8988T (cell line): ENCODE measurements around the gene RBFA.
"Not testable (repeated sequence)": the region's sequence is repeated elsewhere in the genome, so short reads cannot be mapped to it uniquely, and the experiment has no call there.

Source experiments
- DNase-seq: peaks from one replicate; pipeline ENCODE4 v3.0.0; 2011

RBFA gene, protein sequence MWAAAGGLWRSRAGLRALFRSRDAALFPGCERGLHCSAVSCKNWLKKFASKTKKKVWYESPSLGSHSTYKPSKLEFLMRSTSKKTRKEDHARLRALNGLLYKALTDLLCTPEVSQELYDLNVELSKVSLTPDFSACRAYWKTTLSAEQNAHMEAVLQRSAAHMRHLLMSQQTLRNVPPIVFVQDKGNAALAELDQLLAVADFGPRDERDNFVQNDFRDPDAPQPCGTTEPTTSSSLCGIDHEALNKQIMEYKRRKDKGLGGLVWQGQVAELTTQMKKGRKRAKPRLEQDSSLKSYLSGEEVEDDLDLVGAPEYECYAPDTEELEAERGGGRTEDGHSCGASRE

GRCh38 chr18:80034068-80034851, at the start of gene RBFA:
Gene RBFA, plus strand, starts transcription at chr18:80034434. Its CDS starts 62 bp downstream, at chr18:80034496.
- DNase-seq, result peak; percentile 57

GRCh38 chr18:79985172-79985571, 49.1 kb upstream of the RBFA start:
- DNase-seq, result no peak

DNA sequence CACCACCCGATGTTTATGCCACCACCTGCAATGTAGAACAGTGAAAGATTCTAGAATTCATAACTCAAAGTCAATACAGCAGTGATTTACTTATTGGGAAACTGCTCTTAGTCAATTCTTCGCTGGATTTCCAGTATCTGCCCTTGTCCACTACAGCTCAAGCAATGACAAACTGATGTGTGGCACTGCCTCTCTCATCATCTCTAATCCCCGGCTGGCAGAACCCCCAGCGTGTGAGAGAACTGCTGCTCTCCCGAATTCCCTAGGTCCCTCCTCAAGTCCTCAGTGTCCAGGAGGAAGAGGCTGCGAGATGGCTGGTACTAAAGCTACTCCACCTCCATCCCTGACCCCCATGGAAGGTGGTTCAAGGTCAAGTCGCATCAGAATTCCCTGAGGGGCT, 47.5 kb upstream of the RBFA start:
- no peak for DNase-seq

DNA sequence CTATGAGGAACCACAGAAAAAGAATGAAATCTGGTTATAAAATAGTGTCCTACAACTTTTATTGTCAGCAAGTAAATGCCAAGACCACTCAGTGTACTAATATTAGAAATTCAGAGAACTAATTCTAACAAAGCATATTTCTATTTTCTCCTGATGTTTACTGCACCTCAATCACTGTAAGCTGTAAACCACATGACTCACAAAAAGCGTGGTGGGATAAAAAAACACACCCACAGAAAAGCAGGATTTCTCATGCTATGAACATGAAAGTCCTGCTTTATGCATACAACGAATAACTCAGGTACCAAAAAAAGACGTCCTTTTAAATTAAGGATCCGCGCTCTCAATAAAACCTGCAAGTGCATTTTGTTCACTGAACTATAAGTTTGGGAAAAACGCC, 46.7 kb upstream of the RBFA start:
- no peak for DNase-seq

DNA sequence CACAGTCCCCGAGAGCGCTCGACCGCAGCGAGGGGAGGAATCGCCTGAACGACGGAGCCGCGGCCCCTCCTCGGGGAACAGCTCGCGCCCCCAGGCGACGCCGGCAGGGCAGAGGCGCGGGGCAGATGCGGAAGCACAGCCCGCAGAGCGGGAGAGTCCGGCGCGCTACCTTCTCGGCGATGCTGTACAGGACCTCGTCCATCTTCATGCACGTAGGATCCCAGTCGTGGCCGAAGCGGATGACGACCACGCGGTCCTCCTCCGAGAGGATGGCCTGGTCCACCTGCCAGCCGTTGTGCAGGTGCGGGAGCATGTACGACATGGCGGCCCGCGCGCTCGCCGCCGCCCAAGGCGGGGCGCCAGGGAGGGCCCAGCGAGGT, 46.2 kb upstream of the RBFA start:
- no peak for DNase-seq

- no peak for DNase-seq
Measured at GRCh38 chr18:79988451-79989194, 45.6 kb upstream of the RBFA start, which contains the start of gene TXNL4A. Gene TXNL4A, minus strand, starts transcription at chr18:79988563. Its CDS starts 171 bp downstream, at chr18:79988392.

- DNase-seq, result no peak
Measured at GRCh38 chr18:79989195-79989497, 45.1 kb upstream of the RBFA start.

DNA sequence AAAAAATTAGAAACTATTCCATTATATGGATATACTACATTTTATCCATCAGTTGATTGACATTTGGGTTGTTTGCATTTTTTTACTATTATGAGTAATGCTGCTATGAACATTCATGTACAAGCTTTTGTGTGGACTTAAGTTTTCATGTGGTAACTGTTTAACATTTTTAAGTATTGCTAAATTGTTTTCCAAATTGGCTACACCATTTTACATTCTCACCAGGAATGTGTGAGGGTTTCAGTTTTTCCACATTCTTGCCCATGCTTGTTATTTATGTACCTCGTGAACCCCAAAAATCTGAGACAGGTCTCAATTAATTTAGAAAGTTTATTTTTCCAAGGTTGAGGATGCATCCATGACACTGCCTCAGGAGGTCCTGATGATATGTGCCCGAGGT, 42.7 kb upstream of the RBFA start:
- DNase-seq, result no peak

DNA sequence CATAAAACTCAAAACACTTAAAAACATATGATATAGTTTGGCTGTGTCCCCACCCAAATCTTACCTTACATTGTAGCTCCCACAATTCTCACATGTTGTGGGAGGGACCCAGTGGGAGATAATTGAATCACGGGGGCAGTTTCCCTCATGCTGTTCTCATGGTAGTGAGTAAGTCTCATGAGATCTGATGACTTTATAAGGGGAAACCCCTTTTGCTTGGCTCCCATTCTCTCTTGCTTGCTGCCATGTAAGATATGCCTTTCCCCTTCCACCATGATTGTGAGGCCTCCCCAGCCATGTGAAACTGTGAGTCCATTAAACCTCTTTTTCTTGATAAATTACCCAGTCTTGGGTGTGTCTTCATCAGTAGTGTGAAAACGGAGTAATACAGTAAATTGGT, 34.5 kb upstream of the RBFA start:
- DNase-seq, result not testable (repeated sequence)

DNA sequence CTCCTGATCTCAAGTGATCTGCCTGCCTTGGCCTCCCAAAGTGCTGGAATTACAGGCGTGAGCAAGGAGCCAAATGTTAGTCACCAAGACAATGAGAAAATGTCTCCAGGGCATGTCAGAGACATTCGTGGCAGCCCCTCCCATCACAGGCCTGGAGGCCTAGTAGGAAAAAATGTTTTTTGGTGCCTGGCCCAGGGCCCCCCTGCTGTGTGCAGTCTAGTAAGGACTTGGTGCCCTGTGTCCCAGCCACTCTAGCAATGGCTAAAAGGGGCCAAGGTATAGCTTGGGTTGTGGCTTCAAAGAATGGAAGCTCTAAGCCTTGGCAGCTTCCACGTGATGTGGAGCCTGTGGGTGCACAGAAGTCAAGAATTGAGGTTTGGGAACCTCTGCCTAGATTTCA, 33.4 kb upstream of the RBFA start:
- no peak for DNase-seq

GRCh38 chr18:80002468-80002867, 31.8 kb upstream of the RBFA start:
- DNase-seq, result no peak

- no peak for DNase-seq
Measured at GRCh38 chr18:80004600-80005342, 29.5 kb upstream of the RBFA start.

- no peak for DNase-seq
Measured at GRCh38 chr18:80006724-80007123, 27.5 kb upstream of the RBFA start.

DNA sequence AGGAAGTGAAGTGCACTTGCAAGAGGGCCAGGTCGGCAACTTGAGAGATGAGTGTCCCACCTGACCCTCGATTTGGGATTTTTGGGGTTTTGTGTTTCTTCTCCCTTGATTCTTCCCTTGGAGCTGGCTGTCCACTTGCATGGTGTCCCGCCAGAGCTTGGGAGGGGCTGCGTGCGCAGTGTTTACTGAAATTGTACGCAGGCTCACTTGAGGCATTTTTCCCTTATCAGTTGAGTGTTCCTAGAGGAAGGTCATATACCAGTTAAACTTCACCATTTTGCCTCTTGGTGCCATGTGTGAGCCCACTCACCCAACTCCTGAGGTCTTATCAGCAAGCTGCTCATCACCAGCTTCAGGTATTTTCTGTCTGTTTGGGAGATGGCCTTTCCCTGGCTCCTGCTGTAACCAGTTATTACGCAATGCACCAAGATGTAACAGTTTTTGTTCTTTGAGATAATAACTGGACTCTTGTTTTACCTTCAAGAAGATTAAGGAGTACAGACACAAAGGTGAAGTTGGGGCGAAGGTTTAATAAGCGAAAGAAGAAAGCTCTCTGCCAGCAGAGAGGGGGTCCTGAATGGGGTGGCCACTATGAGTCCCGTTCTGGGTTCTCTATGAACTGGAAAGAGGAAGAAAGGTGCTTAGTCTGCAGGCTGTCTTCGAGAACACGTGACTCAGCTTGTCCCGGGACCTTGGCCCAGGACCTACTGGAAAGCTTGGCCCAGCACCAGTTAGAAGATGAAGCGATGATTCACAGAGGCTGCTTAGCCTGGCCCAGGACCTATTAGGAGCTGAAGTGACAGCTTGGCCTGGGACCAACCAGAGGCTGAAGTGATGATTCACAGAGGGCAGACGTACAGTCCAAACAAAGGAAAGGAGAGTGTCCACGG, 24.3 kb upstream of the RBFA start:
- DNase-seq, result peak; percentile 8

DNA sequence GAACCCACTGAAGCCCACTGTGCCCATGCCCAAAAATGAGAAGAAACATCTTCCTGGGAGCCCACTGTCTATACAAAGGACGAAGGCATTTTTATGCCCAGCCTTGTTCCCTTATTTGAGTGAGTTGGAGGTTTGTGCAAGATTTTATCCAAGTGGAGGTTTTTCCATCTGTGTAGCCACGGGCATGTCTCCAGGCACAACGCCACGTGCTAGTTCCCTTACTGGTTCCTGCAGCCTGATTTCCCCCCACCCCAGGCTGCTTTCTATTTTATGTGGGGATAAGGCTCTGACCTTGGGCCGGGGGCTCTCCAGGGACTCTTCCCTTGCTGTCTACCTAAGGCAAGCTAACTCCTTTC, 23.7 kb upstream of the RBFA start:
- no peak for DNase-seq

DNA sequence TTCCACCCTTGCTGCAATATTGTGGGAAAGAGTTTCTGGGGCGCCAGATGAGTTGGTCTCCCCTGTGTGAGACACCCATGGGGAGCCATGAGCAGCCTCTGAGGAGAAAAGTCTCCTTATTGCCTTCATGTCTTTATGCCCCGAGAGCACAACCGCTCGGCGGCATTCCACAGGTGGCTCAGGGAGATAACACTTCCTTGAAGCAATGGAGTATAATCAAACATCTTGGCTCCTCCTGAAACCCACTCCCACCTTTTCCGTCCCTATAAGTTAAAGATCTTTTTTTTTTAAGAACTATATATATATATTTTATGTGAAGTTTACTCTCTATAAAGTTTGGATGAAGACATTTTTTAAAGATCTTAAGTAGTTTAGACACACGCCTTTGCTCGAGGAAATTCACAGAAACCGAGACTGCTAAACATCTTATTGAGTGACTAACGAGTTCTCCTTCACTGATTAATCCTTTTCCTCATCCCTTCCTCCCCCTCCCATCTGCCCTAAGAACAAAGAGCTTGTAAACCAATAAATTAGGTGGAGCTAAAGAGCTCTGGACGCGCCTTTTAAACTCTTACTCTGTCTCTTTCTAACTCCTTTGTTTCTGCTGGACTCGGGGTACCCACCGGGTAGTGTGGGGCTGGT, 22.6 kb upstream of the RBFA start:
- DNase-seq, result not testable (repeated sequence)

- DNase-seq, result no peak
Measured at GRCh38 chr18:80012714-80013113, 21.5 kb upstream of the RBFA start.

DNA sequence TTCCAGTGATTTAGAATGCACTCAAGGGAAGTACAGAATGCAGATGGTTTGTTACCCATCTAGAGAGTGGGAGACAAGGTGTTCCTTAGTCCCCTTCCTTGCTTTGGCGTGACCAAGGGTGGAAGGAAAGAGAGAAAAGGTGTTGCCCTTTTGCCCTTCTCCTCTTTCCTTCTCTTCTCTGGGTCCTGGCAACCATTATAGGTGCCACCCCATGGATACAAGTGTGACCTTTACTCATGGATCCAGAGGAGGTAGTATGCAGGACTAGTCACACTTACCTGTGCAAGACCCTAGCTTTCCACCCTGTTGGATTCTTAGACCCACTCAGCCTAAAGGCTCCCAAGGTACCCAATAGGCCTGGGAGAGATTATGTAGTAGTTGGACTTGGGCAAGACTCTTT, 11.6 kb upstream of the RBFA start:
- no peak for DNase-seq

GRCh38 chr18:80023173-80023572, 11.1 kb upstream of the RBFA start:
- DNase-seq, result no peak

GRCh38 chr18:80026363-80026762, 7.9 kb upstream of the RBFA start:
- DNase-seq, result no peak

GRCh38 chr18:80027719-80028118, 6.5 kb upstream of the RBFA start:
- not testable (repeated sequence) for DNase-seq

DNA sequence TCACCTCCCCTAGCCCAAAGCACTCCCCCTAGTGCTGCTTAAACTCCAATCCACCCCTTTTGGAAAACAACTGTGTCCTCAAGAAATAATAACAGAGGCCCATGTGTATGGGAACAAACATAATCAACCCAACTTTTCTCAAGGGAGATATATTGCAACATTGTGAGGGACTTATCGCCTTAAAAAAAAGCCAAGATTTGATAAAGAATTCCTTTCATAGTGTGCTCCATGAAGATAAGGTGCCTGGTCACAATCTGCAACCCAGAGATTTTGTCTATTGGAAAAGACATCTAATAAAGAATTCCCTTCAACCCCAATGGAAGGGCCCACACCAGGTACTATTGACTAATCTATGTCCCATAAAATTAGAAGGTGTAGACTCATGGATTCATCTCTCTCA, 4.5 kb upstream of the RBFA start:
- no peak for DNase-seq
